ENCODE measurements around the gene LMO1.

Gene LMO1

DNA sequence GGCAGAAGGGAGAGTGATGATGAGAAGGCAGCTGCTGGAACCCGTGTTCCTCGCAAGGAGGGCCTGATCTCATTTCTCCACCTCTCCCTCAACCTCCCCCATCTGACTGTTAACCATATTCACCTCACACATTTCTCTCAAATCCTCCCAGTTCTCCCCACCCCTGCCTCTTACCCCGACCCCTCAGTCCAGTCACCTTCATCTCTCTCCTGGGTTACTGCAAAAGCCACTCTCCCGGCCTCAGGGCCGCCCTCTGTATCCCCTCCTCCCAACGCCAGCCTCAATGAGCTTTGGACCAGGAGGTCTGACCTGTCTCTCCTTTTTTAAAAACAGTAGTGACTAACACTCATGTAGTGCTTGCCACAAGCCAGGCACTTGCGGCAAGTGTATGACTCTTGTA is 29.5 kb upstream of the LMO1 start:
- ATAC-seq, result no peak
- TF ChIP-seq CSDC2 (CRISPR knock-in tag; IDR thresholded peaks at IDR 0.05) (no peak), ISL1 (CRISPR knock-in tag; IDR thresholded peaks at IDR 0.05) (no peak)

- no peak for TF ChIP-seq ESRRG (CRISPR knock-in tag; IDR thresholded peaks at IDR 0.05)
- no peak for TF ChIP-seq OSR1 (CRISPR knock-in tag; IDR thresholded peaks at IDR 0.05)
- no peak for TF ChIP-seq RARB (CRISPR knock-in tag; IDR thresholded peaks at IDR 0.05)
- TF ChIP-seq PPARA (CRISPR knock-in tag; IDR thresholded peaks at IDR 0.05; ENCODE audit: borderline replicate concordance), result no peak
- TF ChIP-seq ISL1 (CRISPR knock-in tag; IDR thresholded peaks at IDR 0.05), result no peak
- no peak for TF ChIP-seq CSRNP3 (CRISPR knock-in tag; IDR thresholded peaks at IDR 0.05)
- TF ChIP-seq, protein P1, sequence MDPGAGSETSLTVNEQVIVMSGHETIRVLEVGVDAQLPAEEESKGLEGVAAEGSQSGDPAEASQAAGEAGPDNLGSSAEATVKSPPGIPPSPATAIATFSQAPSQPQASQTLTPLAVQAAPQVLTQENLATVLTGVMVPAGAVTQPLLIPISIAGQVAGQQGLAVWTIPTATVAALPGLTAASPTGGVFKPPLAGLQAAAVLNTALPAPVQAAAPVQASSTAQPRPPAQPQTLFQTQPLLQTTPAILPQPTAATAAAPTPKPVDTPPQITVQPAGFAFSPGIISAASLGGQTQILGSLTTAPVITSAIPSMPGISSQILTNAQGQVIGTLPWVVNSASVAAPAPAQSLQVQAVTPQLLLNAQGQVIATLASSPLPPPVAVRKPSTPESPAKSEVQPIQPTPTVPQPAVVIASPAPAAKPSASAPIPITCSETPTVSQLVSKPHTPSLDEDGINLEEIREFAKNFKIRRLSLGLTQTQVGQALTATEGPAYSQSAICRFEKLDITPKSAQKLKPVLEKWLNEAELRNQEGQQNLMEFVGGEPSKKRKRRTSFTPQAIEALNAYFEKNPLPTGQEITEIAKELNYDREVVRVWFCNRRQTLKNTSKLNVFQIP (CRISPR knock-in tag; IDR thresholded peaks at IDR 0.05; ENCODE audit: borderline replicate concordance, low read depth), result no peak
- no peak for TF ChIP-seq TCF4 (CRISPR knock-in tag; IDR thresholded peaks at IDR 0.05; ENCODE audit: borderline replicate concordance)
- no peak for TF ChIP-seq TOX (CRISPR knock-in tag; IDR thresholded peaks at IDR 0.05; ENCODE audit: borderline replicate concordance)
- ATAC-seq, result no peak
These were observed 28.7 kb upstream of the LMO1 start for GRCh38 chr11:8292351-8292750.

DNA sequence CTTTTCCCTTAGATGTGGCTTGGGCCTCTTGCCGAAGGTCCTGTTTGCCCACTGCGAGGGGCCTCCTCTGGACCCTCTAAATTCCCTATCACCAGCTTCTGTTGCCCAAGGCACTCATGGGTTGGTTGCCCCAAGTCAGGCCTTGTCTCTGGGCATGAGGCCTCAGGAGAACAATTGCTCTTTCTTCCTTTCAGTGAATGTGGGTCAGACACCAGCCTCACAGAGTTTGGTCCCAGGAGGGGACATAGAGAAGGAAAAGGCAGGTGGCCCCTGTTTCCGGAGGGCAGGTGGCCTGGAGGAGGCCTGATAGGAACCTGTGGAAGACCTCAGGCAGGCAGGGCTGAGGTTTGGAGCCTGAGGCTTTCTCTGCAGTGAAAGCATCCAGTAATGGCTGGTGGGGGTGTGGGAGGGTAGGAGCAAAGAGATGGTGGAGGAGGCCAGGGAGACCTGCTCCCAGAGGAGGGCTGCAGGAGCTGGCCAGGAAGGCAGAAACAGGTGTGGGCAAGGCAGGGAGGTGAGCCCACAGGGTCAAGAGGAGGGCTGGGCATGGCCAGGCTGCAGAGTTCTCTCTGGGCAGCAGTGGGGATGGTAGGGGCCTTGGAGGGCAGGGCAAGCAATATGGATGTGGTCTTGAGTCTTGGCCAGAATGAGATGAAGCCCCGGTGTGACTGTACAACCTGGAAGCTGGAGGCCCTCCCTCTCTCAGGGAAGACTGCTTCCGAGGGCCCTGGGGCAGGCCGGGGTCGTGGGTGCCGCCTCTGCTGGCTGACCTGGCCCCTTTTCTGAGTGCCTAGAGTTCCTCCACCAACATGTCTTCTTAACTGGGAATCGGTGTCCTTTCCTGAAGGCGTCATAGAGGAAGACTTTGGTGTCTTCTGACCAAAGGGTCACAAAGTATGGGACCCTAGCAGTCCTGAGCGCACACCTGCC is 28.0 kb upstream of the LMO1 start:
- ATAC-seq, result no peak
- TF ChIP-seq ISL1 (CRISPR knock-in tag; IDR thresholded peaks at IDR 0.05), result no peak
- no peak for TF ChIP-seq ZNF8 (CRISPR knock-in tag; IDR thresholded peaks at IDR 0.05)
- no peak for TF ChIP-seq ARNTL (CRISPR knock-in tag; IDR thresholded peaks at IDR 0.05; ENCODE audit: borderline replicate concordance, low read depth)
- no peak for TF ChIP-seq CSDC2 (CRISPR knock-in tag; IDR thresholded peaks at IDR 0.05)
- no peak for TF ChIP-seq SNAI2 (CRISPR knock-in tag; IDR thresholded peaks at IDR 0.05)
- TF ChIP-seq, protein P1 (CRISPR knock-in tag; IDR thresholded peaks at IDR 0.05; ENCODE audit: borderline replicate concordance, low read depth), result no peak

DNA sequence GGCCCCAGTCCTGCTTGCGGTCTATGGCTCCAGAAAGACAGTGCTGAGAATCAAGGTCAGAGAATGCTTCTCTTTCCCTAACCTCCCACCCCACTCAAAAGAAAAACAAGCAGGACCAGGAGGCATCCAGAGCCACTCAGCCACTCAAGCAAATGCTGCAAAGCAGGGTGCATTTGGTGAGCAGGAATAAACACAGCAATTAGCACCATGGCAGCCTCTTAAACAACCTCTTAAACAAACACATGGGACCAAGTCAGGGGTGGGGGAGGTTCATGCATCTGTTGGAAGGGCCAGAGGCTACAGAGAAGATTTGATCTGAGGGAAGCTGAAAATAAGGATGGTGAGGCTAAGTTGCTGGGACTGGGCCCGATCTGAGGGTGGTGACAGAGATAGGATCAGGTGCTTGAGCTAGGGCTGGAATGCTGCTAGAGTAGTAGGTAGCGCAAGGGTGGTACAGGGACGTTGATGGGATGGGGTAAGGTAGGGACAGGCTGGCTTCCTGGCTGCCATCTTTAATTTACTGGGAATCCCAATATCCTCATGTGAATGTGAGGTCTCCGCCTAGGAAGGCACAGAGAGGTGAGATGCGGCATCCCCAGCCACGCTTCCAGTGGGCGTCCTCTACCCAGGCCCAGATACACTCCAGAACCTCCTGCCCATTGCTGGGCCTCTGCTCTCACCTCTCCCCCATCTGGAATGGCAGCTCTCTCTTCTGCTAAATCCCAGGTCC is 26.6 kb upstream of the LMO1 start:
- no peak for ATAC-seq
- TF ChIP-seq ZFP3 (CRISPR knock-in tag; IDR thresholded peaks at IDR 0.05), result no peak
- TF ChIP-seq ESRRG (CRISPR knock-in tag; IDR thresholded peaks at IDR 0.05), result no peak
- no peak for TF ChIP-seq PPARA (CRISPR knock-in tag; IDR thresholded peaks at IDR 0.05; ENCODE audit: borderline replicate concordance)
- TF ChIP-seq ZNF70 (CRISPR knock-in tag; IDR thresholded peaks at IDR 0.05), result no peak
- TF ChIP-seq CSRNP3 (CRISPR knock-in tag; IDR thresholded peaks at IDR 0.05), result no peak
- TF ChIP-seq ARNTL (CRISPR knock-in tag; IDR thresholded peaks at IDR 0.05; ENCODE audit: borderline replicate concordance, low read depth), result no peak
- TF ChIP-seq GLIS3 (CRISPR knock-in tag; IDR thresholded peaks at IDR 0.05), result no peak
- no peak for TF ChIP-seq CSDC2 (CRISPR knock-in tag; IDR thresholded peaks at IDR 0.05)
- no peak for TF ChIP-seq OSR1 (CRISPR knock-in tag; IDR thresholded peaks at IDR 0.05)
- no peak for TF ChIP-seq ZNF565 (CRISPR knock-in tag; conservative IDR thresholded peaks at IDR 0.05; ENCODE audit: low read depth)
- TF ChIP-seq, protein P2, sequence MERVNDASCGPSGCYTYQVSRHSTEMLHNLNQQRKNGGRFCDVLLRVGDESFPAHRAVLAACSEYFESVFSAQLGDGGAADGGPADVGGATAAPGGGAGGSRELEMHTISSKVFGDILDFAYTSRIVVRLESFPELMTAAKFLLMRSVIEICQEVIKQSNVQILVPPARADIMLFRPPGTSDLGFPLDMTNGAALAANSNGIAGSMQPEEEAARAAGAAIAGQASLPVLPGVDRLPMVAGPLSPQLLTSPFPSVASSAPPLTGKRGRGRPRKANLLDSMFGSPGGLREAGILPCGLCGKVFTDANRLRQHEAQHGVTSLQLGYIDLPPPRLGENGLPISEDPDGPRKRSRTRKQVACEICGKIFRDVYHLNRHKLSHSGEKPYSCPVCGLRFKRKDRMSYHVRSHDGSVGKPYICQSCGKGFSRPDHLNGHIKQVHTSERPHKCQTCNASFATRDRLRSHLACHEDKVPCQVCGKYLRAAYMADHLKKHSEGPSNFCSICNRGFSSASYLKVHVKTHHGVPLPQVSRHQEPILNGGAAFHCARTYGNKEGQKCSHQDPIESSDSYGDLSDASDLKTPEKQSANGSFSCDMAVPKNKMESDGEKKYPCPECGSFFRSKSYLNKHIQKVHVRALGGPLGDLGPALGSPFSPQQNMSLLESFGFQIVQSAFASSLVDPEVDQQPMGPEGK (CRISPR knock-in tag; IDR thresholded peaks at IDR 0.05; ENCODE audit: borderline replicate concordance), result no peak
- no peak for TF ChIP-seq CREB5 (CRISPR knock-in tag; IDR thresholded peaks at IDR 0.05; ENCODE audit: low read depth)
- no peak for TF ChIP-seq TCF4 (CRISPR knock-in tag; IDR thresholded peaks at IDR 0.05; ENCODE audit: borderline replicate concordance)
- no peak for TF ChIP-seq ZC3H10 (CRISPR knock-in tag; IDR thresholded peaks at IDR 0.05)
- no peak for TF ChIP-seq TOX (CRISPR knock-in tag; IDR thresholded peaks at IDR 0.05; ENCODE audit: borderline replicate concordance)
- no peak for TF ChIP-seq BACH2 (CRISPR knock-in tag; IDR thresholded peaks at IDR 0.05; ENCODE audit: borderline replicate concordance)
- TF ChIP-seq RARB (CRISPR knock-in tag; IDR thresholded peaks at IDR 0.05), result no peak

All from SK-N-SH treated with all-trans-retinoic acid at 6 μM for 48 hours (cell line).